Ureter (tissue), 1 donor: ENCODE data around the gene PARVB. TPM values are rescaled to one million over a fixed set of nuclear protein-coding genes. Genes with fewer than 3 reads are reported as not detected.

Experiments used
- DNase-seq: peaks from one replicate; pipeline ENCODE4 v3.0.0-alpha.2; 2020; ENCODE audit warnings: low spot score
- total RNA-seq: library from RNA; stranded (reverse); gene quantifications from one replicate; pipeline ENCODE4 v1.2.4, GENCODE V29; 2023
- donor health status: DM: yes; HTN: yes; CAD: no.

Gene PARVB
- total RNA-seq, 1 donor from 2014 or later: 24.4 TPM

DNA sequence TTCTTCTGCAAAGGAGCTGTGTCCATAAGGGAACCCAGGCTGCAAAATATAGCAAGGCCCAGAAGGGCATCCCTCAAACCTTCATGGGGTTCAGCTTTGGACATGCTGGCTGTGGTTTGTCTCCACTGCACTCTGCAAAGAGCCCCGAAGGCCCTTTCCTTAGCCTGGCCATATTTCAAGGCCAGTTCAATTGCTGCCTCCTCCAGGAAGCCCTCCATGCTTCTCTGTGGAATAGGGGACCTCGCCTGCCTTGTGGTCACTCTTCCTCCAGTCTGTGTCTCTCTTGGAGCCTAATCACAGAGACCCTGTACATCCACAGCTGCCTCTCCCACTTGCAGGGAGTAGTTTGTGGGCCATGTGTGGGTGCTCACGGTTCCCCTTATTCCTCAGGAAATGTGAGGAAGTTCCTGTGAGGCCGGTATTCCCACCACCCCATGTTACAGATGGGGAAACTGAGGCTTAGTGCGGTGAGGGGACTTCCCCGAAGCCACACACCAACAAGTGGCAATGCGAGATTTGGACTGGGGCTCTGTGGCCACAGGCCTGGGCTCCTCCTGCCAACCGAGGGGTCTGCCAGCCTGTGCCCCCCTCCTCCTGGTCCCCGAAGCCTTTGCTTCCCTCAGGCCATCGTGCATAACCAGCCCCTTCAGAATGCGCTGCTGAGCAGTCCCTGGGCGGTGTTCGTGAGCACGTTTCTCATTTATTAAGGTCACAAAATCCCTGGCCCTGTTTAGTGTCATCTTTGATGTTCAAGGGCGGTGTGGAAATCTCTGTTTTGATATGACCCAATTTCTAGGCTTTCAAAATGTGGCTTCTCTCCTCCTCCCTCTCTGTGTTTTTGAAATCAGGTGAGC is 65.8 kb downstream of the PARVB start:
- DNase-seq: no peak

DNA sequence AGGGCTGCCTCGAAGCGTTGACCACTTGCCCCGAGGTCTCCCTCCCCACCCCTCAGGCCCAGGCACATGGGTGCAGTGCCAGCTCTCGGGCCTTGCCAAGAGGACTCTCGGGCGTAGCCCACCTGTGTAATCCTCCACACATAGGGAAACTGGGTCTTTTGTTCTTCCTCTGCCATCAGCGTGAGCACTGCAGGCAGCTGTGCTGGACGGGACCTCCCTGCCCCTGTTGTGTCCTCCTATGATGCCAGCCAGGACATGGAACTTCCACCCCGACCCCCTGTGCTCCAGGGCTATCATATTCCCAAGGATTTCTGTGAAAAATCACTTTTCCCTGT is 66.4 kb downstream of the PARVB start:
- DNase-seq: no peak

DNA sequence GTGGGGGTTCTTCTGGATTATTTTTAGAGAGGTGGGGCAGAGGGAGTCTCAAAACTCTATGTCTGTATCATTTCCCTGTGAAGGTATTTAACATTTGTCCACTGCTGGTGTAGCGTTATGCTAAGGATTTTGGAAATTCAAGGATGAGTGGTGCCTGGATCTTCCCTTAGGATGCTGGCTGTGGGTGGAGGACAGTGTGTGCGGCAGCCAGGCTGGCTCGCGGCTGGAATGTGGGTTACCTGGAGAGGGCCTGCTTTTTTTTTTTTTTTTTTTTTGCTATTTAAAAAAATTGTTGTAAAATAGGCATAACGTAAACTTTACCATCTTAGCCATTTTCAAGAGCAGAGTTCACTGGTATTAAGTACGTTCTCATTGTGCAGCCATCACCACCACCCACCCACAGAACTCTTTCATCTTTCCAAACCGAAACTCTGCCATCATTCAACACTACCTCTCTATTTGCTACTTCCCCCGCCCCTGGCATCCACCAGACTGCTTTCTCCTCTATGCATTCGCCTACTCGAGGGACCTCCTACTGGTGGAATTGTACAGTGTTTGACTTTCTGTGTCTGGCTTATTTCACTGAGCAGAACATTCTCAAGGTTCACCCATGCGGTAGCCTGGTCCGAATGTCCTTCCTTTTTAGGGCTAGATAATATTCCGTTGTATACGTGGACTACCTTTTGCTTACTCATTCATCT is 67.1 kb downstream of the PARVB start:
- DNase-seq: no peak

DNA sequence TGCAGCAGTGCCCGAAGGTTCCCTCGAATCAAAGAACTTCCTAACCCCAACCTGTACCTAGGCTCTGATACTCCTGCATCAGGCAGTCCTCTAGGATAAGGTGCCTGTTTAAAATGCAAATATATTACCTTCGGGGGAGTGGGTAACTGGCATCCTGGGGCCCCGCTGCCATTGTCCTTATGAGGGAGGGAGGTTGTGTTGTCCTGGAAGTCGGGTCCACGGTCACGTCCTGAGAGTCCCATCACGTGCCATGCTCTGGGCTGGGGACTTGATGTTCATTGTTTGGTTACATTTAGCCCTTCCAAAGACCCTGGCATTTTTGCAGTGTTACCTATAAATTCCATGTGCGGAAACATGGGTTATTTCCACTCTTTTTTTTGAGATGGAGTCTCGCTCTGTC is 67.6 kb downstream of the PARVB start:
- no peak for DNase-seq

DNA sequence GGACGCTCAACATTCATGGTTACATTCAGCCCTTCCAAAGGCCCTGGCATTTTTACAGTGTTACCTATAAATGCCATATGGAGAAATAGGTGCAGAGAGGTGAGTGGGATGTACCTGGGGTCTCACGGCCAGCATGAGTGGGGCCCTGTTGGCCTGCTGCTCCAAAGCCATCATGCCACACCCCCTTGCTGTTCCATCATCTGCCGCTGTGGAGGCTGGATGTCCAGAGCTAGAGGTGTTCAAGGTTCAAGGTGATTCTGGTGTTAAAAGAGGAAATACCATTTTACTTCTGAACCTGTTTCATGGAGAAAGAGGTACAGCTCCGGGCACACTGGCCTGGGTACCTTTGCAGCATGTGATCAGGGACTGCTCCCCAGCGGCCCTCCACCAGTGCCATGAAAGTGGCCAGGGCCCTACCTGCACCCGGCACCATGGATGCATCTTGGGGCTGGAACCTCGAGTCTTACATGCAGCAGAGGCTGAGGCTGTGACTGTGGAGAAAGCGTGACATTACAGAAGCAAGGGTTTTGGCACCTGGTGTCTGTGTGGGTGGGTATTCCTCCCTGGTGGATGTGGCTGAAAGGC is 68.6 kb downstream of the PARVB start:
- no peak for DNase-seq

DNA sequence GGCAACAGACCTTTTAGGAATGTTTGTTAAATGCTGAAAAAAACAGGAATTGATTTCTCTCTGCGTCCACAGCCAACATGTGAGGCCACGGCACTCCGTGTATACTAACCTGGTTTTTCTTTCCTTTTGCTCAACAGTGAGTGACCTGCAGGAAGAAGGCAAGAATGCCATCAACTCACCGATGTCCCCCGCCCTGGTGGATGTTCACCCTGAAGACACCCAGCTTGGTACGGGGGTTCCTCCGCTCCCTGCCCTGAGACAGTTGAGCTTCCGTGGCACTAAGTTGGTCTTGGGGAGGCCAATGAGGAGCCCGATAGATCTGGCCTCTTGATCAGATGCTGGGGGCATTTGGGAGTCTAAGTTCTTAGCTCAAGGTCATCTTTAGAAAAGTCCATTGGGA is 69.7 kb downstream of the PARVB start:
- no peak for DNase-seq

DNA sequence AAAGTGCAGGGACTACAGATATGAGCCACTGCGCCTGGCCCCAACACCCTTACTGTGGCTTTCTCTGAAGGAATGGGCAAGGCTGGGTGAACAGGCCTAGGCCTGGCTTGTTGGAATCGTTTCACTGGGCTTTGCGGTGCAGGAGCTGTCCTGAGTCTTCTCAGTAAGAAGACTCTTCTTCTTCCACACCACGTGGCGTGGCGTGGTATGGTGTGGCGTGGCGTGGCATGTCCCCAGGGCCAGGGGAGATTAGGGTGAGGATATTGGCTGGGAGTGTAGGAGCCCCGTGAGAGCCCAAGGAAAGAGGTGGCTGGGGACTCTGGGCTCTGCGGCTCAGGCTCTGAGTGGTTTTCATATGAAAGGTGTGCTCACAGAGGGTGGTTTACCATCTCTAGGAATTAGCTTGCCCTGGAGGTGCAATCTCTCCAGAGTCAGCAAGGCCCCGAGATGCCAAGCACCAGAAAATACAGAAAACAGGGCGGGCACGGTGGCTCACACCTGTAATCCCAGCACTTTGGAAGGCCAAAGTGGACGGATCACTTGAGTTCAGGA is 70.7 kb downstream of the PARVB start:
- DNase-seq: no peak

DNA sequence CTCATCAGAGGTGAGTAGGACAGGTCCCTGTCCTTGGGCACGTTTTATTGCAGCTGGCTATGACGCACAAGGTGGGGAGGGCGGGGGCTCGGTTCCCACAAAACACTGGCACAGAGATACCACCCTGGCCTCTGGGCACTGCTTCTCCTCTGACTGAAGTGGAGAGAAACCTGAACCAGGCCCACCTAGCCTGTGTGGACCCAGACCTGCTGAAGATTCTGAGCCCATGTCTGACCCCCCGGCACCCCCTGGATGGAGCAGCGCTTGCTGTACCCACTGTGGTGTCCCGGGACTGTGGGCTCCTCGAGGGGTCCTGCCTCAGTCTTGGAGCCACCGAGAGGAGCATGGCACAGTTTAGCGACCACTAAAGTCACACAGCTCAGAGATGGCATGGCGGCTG is 72.6 kb downstream of the PARVB start:
- DNase-seq: no peak

DNA sequence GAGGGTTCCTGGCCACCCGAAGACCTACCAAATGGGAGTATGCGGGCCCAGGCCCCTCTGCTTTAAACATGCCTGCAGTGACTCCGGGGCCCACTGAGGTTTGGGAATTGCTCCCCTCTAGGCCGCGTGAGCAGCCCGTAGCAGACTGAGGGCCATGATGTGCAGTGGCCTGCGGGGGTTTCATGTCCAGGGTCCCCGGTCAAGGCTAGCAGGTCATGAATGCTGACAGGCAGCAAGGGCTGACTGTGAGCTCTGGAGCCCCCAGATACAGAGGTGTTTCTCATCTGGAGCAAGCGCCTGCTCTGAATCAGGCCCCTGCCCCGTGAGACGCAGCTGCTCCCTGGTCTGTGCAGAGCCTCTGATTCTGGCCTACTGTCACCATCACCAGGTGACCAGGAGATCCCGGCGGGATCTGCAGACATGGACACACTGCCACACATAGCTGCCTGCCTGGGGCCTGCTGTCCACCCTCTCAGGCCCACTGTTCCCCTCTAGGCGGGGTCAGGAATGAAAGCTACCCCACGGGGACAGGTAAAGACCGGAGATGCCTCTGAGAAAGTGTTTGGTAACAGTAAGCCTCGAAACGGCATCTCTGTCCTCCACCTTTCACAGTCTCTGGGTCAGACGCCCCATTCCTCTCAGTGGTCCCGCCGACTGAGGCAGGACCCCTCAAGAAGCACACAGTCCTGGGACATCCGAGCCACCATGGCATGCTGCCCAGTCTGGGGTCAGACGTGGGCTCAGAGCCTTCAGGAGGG is 73.3 kb downstream of the PARVB start:
- DNase-seq: no peak

DNA sequence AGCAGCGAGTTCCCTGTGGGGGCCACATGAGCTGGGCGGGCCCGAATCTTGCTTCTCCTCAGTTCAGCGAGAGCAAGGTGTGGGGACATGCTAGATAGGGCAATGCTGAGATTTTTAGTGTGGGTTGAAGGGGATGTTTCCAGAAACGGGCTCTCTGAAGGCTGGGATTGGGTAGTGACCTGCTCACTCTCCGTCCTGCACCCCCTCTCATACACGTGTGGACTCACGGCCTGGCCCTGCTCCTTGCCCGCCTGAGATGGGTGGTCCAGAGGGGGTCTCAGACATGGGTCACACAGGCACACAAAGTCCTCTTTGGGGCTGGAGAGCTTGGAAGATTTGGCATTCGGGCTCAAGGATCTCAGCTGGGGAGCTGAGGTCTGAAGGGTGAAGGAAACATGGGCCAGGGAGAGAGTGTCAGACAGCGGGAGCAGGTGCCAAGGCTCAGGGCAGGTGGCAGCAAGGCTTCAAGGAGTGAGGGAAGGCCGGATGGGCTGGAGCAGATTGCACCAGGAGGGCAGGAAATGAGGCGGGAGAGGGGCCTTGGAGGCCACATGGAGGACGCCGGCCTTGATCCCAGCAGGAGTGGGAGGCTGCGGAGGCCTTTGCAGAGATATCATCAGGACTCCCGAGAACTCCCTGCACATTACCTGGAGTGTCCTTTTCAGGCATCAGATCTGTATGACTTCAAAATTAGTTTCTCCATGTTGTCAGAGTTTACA is 74.1 kb downstream of the PARVB start:
- no peak for DNase-seq

DNA sequence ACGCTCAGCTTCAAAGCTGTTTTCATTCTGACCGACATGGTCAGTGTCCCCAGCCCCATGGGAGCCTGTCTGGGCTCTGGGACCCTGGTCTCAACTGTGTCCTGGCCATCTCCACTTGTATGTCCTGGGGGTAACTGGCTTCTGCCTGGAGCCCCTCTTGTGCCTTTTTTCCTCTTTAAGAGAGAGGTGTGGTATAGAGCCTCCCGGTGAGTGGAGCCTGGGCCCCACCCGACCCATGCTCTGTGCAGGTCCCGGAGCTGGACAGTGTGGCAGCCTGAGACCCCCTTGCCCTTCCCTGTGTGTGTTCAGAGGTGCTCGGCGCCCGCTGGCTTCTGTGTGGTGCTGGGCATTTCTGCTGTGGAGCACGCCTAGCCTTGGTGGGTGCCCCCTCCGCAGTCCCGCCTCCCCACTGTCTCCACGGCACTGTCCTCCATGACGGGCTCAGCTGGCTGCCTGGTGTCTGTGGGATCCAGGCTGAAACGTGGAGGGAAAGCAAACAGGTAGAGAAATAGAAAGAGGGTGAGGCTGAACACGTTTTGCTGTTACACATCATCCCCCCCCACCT is 74.9 kb downstream of the PARVB start:
- DNase-seq: no peak

DNA sequence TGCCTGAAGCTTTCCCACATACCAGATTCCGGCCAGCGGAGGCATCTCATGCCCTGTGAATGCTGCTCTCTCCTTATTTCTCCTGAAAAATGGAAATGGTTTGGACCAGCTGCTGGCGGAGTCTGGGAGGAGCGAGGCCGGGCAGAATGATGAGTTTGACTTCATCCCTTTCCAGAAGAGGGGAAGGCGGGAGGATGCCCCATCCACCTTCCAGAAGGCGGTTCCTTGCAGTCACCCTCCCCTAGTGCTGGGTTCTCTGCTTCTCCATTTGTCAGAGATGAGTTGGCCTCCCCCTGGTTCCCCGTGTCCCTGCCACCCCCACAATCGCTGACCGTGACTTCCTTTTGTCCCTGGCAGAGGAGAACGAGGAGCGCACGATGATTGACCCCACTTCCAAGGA is 75.6 kb downstream of the PARVB start:
- no peak for DNase-seq

DNA sequence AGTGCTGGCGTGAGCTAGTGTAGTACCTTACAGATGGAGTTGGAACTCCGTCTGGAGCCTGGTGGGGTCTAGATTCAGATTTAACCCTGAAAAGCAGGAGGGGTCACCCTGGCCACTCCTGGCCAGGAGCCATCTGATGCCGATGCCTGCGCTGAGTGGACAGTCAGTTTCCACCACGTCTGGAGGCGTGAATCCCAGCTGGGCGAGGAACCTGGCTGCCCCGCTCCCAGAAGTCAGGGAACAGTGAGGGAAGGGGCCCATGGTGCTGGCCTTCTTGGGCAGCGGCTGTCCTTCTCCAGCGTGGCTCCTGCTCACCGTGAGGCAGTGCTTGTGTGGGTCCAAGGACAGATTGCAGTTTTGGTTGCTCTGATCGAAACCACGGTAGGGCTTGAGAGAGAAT is 76.3 kb downstream of the PARVB start:
- DNase-seq: no peak

DNA sequence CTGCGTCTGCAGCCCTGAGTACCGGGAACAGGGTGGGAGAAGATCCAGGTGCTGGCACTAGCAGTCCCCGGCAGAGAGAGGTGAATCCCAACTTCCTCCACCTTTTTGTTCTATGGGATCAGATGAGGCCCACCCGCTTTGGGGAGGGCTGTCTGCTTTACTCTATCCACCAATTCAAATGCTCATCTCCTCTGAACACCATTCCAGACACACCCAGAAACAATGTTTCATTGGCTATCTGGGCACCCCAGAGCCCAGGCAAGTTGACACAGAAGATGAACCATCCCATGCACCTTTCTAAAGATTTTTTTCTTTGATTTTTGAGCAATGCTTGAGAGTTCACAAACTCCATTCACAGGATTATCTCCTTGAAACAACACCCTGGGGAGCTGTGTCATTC is 78.0 kb downstream of the PARVB start:
- DNase-seq: no peak

DNA sequence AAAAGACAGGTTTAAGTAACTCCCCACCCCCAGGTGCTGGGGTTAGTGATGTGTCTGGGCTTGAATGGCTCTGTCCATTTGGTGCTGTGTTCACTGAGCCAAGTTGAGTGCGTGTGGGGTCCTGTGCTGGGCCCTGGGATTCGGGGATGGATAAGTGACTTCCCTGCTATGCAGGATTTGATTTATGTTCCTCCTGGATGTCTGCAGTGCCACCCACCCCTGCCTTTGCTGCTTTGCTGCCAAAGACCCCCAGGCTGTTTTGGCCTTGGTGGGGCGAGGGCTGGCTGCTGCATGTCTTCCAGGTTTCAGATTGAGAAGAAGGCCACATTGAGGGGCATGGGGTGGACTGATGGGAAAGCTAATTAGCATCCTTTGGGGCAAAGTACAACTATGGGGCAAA is 78.8 kb downstream of the PARVB start:
- DNase-seq: no peak

DNA sequence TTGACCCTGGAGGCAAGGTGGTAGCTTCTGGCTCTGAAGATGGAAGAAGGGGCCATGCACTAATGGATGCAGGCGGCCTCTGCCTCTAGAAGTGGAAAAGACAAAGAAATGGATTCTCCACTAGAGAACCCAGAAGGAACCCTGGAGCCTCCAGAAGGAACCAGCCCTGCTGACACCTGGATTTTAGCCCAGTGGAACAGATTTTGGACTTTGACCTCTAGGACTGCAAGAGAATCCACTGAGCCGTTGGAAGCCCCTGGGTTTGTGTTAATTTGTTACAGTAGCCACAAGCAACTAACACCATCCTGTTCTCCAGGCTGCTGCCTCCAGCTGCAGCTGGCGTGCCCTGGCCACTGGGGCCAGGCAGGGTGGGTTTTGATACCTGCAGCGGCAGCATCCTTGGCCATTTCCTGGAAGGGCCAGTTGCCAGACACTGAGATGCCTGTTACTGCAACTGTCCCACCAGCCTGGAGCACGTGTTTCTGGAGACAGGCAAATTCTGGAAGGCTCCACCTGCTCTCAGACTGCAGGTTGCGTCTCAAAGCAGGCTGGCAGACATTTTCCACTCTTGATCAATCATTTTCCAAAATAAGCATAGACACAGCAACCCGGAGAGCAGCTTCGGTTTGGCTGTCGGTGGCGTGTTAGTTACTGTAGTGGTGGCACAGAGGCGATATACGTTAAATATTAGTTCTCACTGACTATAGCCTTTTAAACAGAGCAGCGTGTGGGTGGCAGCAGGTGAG is 79.8 kb downstream of the PARVB start:
- no peak for DNase-seq

DNA sequence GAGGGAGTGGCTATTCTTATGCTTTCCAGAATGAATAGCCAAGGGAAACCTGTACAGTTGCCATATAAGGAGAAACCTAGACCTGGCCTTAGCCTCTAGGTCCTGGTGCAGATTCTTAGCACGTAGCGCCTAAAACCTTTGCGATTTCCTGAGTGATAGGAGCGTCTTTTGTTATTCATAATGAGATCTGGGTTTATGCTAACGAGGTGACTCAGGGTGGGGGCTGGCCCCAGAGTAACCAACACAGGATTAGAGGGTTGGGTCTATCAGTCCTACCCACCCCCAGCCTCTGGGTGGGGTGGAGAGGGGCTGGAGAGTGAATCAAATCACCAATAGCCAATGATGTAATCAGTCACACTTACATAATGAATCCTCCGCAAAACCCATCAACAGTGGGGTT is 83.2 kb downstream of the PARVB start:
- DNase-seq: no peak

DNA sequence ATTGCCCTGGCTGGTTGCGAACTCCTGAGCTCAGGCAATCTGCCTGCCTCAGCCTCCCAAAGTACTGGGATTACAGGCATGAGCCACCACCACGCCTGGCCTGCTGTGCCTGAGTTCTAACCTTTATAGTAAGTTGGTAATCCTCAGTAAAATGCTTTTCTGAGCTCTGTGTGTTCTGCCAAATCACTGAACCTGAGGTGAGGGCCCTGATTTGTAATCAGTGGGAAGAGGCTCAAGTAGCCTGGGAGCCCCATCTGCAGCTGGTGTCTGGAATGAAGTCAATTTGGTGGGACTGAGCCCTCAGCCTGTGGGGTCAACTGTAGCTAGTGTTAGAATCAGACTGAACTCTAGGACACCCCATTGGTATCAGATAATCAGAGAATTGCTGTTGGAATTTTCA is 84.0 kb downstream of the PARVB start:
- DNase-seq: no peak

DNA sequence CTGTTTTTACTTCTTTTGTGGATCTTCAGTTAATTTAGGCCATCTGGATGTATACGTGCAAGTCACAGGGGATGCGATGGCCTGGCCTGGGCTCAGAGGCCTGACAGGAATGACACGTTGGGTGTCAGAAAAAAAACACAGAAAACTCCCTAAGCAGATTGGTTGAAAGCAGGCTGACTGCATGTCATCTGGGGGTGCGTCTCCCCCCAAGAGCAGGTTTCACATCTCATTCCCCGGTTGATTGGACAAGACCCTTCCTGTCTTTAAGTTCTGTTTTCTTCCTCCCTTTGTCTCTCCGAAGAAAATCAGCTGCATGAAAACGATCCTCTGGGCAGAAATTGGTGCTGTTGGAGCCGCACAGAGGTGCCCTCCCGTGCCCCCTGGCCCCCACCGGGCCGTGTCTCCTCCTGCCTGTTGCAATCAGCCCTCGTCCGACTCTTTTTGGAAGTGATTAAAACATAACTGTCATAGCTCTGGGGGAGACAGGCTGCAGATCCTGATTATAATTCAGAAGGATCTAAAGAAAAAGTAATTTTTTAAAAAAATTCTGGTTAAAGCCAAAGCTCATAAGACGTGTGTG is 84.8 kb downstream of the PARVB start:
- DNase-seq: no peak

DNA sequence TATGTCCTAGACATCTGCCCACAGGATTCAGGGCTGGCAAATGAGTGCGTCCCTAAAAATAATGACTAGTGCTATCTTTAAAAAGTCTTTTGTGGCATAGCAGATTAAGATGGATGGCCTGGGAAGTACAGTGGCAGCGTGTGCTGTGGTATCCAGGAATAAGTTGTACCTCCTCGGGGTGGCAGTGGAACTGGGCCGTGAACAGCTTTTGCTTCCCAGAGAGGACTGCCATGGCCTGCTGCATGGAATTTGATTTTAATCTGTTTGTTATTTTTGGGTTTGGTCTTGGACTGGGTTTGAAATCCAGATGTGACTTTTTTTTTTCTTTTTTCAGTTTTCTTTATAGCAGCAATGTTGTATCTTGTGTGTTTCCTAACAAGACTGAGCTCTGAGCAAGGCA is 85.3 kb downstream of the PARVB start:
- DNase-seq: no peak
